HG03558 (cell line): ENCODE results near the gene DGKQ.

Source experiments
- ATAC-seq: cut with Tn5 transposase; IDR thresholded peaks from one replicate; pipeline ENCODE4 v1.9.1; 2021; ENCODE audit warnings: moderate number of reproducible peaks; ENCODE audit not compliant: unreplicated experiment; ENCODE audit errors: extremely low read depth

The DGKQ gene

DNA sequence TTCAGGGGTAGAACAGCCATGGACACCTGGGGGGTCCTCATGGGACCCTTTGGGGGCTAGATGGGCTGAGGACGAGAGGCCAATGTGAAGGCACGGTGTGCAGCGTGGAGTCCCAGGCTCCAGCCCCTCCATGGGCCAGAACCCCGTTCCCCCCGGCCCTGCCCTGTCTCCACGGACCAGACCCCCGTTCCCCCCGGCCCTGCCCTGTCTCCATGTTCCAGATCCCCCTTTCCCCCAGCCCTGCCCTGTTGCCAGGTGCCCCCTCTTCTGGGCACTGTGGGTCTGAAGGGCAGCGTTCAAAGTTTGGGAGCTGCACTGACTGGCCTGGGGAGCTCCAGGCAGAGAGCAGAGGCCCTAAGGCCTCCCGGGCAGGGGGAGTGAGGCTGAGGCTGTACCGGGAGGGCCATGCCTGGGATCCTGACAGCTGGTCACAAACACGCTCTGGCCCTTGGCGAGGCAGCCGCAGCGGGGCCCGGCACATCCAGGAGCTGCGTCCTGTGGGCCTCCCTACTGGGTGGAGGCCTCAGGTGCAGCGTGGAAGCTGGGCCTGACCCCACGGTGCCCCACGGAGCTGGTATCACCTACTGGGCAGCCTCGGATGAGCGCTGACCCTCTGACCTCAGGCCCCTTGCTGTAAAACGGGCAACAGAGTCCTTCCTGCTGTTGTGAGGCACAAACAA lies 8.9 kb downstream of the DGKQ start:
- ATAC-seq, result no peak

DNA sequence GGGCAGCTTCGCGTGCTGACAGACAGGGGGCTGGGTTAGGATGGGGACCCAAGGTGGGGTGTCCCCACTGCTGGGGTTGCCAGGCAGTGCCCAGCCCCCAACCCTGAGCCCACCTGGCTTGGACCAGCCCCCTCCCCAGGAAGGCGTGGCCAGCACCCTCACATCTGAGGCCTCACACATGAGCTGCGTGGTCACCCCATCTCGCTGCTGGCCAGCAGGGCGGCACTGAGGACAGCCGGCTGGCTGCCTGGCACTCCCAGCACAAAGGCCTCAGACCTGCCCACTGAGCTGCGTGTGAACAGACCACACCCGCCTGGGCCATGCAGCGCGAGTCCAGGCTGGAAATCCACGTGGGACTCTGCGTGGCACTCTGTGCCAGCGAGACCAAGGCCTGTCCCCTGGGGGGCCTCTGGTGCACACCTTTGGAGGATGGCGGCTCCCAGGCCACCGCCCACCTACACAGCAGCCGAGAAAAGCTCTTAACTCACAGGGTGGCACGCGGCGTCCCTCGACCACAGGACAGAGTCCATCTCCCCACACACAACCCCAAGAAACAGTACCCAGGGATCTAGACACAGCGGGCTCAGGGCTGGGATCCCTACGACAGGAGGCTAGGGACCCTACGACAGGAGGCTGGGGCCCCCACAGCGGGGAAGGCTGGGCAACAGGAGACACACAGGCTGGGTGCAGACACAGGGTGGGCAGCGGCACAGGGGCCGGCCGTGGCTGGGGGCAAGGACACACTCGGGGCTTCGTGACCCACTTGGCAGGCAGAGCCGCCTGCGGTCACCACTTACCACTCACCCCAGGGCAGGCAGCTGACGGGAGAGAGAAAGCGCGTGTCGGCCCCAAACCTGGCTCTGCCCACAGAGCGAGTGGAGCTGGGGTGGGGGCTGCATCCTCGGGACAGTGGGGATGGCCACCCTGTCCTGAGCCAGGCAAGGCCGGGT lies 9.8 kb downstream of the DGKQ start:
- ATAC-seq, result no peak

DNA sequence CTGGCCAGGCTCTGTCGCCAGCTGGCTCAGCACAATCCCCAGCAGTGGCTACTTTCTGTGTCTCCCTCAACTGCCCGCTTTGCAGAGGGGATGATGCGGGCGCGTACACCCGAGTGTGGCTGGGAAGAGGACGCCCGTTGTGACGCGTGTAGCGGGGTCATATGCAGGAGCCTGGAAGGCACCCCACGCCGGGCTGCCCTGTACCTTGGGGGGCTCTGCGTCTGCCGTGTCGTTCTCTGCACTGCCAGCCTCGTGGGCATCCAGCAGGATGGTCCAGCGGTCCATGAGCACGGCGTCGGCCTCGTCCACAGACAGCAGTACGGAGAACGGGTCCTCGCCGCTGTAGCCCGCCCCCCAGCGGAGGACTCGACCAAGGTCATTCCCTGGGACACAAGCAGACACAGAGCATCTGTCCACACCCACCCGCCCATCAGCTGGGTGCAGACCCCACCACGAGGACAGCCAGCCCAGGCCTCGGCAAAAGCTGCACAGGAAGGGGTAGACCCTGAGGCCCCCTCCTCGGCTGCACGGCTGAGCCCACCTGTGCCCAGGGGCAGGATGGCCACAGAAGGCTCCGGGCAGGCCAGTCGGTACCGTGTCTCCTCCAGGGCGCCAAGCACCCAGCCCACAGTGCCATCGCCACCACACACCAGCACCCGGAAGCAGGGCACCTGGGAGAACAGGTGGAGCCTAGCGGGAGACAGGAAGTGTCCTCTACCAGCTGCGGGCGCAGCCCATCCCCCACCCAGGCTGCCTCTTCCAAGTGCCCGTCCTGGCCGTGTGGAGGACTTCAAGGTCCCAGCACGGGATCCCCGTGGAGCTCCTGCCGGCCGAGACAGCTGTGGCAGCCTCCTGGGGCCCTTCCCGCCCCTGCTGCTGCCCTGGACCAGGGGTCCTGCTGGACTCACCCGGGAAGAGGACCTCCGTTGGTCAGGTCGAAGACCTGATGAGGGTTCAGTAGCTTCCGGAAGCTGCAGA lies 10.8 kb downstream of the DGKQ start:
- ATAC-seq, result no peak

DNA sequence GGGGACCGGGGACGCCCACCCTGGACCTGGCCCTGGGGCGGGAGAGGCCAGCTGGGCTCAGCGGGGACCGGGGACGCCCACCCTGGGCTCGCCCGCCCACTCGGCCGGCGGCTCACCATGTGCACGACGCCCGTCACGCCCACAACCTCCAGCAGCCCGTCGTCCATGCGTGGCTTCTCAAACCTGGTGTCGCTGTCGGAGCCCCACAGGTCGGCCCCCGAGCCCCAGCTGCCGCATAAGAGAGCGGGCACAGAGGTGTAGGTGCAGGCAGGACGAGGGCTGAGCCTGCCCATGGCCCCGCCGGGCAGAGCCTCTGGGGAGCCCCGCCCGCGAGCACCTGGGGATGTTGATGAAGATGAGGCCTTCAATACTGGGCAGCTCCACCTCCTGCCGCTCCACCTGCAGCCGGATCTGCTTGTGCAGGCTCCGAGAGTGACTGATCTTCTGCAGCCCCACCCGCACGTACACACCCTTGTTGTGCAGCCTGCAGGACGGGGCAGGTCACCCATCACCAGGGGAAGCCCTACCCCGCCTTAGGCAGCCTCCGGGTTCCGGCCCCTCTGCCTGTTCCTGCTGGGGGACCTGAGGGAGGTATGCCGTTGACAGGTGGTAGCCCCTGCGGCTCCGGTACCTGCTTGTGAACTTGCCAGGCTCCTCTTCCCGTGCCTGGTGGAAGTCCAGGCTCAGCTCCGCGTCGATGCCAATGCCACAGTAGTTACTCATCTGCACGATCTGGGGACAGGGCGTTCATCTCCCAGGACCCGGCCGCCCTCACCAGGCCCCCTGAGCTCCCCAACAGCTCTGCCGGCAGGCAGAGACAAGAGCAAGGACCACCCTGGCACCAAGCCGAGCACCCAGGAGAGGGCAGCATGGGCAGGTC lies 11.8 kb downstream of the DGKQ start:
- ATAC-seq, result no peak

DNA sequence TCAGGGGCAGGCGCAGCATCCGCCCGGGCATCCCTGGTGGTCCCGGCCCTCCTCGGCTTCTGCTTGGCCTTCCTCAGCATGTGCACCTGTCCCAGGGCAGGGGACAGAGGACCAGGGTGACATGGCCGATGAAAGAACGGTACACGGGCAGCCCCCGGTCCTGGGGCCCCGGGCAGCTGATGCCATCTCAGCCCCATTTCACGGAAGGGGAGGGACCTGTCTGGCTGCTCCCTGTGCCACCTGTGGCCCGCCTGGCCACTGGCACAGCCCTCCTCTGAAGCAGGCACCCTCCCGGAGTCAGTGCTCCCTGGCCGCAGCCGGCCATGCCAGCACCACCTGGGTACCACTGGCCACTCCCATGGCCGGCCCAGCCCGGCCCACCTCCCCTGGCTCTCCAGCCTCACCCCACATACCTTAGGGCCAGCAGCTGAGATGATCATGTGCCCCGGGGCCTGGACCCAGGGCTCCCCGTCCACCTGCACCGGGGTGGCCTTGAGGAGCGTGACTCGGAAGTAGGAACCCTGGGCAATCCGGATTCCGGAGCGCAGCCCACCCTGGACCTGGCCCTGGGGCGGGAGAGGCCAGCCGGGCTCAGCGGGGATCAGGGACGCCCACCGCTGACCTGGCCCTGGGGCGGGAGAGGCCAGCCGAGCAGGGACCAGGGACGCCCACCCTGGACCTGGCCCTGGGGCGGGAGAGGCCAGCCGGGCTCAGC lies 12.6 kb downstream of the DGKQ start:
- no peak for ATAC-seq

DNA sequence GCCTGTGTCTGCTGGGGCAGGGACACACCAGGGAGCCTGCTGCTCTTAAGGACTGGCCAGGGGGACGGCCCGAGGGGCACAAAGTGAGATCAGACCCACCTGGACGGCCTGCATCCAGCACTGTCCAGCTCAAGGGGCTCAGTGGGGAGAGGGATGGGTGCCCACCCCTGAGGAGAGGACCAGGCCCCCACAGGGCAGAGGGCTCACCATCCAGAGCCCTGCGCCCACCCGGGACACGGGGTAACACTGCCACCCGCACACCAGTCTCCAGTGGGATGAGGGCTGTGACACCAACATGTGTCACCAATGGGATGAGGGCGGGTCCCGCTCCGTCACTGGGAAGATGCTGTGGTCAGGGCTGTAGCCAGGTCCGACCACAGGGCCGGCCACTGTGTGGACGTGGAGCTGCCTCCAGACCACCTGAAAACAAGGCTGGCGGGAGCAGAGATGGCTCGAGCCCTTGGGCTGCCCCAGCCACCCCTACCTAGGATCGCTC lies 13.2 kb downstream of the DGKQ start:
- no peak for ATAC-seq

DNA sequence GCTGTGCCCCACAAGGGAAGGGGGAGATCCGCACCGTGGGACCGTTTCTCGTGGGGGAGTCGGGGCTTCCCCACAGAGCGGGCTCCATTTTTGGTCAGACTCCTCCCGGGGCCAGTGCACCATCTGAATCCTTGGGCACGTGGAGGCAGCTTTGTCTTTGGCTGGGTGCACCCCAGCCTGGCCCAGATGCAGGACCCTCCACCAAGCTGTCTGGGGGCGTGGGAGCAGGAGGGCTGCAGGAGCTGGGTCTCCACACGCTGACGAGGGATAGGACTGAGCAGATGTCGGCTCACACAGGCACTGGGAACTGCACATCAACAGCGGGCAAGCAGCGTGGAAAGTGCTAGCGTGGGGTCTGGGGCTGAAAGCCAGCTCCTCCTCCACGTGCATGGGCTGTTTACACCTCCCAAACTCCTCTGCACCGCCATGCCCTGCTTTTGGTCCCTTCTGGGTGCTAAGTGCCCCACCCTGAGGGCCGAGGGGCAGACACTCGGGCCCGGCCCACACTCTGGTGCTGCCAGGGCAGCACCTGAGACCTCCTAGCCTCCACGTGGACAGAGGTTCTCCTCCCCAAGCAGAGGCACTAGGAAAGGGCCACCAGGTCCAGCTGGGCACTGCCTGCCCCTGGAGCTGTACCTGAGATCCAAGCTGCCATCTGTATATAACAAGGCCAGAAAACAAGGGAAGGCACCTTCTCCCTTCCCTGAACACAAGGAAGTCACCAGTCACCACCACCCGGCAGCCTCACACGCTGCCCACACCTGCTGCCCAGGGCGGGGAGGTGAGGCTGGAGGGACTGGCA lies 13.8 kb downstream of the DGKQ start:
- no peak for ATAC-seq

DNA sequence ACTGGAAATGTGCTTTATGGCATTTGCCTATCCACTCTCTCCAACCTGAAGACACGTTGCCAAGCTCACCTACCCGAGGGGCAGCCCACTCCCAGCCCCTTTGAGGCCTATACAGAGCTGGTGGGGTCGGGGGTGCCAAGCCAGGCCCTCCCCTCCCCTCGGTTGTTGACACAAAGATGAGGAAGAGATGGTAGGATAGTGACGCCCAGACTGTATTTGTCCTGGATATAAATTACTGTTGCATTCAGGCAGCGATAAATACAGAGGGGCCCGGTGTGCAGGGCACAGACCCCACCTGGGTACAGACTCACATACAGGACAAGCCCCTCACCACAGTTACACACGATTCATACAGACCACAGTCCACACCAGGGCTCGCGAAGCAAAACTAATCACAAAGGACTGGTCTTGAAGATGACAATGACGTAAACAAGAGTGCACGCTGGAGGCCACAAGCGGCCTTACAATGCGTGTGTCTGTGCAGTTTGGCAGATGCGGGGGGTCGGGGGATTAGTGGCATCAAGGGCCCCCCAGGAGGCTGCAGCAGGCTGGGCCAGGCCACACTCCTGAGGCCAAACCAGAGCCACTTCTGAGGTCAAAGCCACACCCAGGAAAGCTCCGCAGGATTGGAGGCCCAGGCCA lies 14.6 kb downstream of the DGKQ start:
- no peak for ATAC-seq

DNA sequence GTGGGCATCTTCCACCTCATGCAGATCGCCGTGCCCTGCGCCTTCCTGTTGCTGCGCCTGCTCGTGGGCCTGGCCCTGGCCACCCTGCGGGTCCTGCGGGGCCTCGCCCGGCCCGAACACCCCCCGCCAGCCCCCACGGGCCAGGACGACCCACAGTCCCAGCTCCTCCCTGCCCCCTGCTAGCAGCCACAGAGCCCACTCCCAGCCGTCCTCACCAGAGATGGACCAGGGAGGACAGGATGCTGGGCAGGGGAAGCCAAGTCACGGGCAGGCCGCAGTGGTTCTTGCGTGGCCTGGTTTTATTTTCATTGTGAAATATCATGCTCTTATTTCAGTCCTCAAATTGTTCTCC lies 15.1 kb downstream of the DGKQ start:
- no peak for ATAC-seq

DNA sequence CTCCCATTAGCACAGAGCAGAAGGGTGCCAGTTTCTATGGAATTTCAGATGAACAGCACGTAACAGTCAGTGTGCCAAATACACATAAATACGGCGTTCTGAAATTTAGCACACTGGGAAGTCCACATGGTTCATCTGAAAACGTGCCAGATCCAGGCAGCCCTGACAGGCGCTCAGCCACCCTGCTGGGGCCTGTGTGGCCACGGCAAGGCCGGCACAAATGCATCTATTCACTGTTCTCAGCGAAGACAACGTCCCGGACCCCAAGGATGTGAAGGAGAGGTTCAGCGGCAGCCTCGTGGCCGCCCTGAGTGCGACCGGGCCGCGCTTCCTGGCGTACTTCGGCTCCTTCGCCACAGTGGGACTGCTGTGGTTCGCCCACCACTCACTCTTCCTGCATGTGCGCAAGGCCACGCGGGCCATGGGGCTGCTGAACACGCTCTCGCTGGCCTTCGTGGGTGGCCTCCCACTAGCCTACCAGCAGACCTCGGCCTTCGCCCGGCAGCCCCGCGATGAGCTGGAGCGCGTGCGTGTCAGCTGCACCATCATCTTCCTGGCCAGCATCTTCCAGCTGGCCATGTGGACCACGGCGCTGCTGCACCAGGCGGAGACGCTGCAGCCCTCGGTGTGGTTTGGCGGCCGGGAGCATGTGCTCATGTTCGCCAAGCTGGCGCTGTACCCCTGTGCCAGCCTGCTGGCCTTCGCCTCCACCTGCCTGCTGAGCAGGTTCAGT lies 15.6 kb downstream of the DGKQ start:
- no peak for ATAC-seq

DNA sequence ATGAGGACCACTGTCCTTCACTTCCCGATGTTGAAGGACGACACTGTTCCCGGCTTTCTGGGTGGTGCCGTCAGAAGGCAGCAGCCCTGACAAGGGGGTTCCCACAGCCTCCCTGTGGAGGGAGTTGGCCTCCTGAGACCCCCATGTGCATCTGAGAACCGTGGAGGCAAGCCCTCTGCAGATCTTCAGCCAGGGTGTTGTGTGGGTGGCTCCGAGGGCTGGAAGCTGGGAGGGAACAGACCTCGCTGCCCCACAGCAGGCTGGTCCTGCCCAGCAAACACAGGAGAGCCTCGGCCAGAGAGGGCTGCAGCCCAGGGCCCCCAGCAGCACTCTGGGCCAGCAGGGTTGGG lies 16.2 kb downstream of the DGKQ start:
- no peak for ATAC-seq

DNA sequence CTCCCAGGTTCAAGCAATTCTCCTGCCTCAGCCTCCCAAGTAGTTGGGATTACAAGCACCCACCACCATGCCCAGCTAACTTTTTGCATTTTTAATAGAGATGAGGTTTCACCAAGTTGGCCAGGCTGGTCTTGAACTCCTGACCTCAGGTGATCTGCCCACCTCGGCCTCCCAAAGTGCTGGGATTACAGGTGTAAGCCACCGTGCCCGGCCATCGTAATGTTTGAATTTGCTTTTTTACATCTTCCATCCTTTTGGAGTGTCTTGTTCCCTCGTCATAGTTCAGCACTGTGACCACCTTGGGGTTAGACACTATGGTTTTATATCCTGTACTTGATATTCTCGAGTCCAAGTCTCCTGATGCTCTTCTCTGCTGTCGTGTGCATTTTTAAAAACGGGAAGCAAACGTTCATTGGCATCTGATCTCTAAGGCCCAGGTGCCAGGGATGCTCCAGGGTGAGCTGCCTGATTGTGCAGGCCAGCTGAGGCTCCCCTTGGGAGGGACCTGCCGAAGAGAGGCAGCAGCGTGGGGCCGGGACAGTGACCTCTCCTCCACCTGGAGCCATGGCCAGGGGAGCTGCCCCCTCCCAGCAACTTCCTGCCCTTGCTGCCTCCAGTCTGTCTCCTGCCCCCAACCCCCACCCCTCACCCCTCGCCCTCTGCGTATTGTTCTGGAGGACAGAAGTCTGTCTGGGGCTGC lies 16.7 kb downstream of the DGKQ start:
- ATAC-seq, result no peak

DNA sequence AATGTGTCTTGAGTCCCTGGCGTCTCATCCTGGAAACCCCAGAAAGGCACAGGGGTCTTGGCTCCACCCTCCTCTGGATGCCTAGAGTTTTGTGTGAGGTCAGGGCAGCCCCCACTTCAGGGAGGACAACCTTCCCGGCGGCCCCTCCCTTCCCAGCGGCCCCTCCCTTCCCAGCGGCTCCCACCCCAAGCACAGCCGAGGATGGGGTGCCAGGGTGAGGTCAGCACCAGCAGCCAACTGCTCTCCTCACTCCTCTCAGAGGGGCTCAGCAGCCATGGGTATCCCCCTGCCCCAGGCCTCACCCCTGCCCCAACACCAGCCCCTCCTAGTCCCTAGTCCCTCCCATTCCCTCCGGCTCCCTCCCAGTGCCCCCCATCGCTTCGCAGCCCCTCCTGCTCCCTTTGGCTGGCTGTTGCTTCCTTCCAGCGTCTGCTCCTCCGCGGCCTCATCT lies 17.4 kb downstream of the DGKQ start:
- ATAC-seq, result no peak

DNA sequence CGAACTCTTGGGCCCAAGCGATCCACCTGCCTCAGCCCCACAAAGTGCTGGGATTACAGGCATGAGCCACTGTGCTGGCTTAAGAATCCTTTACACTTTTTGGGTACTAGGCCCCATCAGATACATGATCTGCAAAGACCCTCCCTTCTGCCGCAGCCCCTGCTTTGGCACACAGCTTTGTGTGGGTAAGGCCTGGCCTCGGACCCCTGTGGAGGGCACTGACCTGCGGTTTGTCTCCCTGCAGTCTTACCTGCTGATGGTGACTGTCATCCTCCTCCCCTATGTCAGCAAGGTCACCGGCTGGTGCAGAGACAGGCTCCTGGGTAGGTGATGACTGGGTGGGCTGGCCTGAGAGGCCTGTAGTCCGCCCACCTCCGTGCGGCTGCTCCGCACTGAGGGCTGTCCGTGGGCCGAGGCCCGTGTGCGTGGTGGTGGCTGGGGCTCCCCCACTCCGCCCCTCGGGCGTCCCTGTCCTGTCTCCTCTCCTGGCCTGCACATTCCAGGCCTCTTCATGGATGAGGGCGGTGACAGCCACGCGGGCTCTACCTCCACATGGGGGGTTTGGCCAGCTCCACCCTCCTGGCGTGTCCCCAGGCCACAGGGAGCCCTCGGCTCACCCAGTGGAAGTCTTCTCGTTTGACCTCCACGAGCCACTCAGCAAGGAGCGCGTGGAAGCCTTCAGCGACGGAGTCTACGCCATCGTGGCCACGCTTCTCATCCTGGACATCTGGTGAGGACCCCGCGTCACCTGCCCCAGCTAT lies 18.0 kb downstream of the DGKQ start:
- ATAC-seq, result no peak

DNA sequence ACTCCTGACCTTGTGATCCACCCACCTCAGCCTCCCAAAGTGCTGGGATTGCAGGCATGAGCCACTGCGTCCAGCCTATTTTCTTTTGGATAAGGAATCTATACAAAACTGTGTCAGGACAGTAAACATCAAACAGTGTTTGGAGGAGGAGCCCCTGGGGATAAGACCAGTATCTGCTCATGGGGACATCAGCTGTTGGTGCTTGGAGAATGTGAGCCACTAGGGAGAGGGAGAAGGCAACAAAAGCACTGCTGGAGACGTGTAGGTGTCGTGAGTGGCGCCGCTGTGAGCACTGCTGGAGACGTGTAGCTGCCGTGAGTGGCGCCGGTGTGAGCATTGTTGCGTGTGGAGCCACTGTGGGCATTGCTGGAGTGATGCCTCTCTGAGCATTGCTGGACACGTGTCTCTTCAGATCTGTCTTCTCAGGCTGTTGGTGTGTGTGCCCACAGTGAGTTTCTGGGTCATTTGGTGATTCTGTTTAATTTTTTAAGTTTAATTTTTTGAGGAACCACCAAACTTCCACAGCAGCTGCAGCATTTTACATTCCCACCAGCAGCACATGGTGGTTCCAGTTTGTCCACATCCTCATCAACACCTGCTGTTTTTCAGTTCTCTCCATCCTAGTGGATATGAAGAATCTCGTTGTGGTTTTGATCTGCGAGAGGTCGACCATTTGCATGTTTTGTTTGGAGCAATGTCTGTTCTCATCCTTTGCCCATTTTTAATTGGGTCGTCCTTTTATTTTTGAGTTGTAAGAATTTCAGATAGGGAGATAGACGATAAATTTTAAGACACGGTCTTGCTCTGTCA lies 19.0 kb downstream of the DGKQ start:
- ATAC-seq, result no peak
